IMR-90 (cell line): ENCODE measurements around the gene CAST. TPM values are rescaled to one million over a fixed set of nuclear protein-coding genes. Genes with fewer than 3 reads are reported as not detected.

Experiments used
- ATAC-seq: fragments of 200-7000 bp; cut with Tn5 transposase; 2 replicates; pipeline ENCODE4 v1.9.1; 2020; ENCODE audit warnings: low read depth, mild to moderate bottlenecking, moderate library complexity
- BruUV-seq: library from RNA; stranded (reverse); fragments of 400-500 nt; replicated peaks from 2 replicates; lab custom pipeline; 2021; lab: Mats Ljungman, UMichigan
- CTCF ChIA-PET: fragments of 300-600 bp; formaldehyde crosslinking; extraction: SDS; loops from one replicate; lab custom pipeline; 2021; ENCODE audit warnings: antibody characterized with exemption; lab: Yijun Ruan, JAX
- POLR2A ChIA-PET: fragments of 300-600 bp; sonication (Branson Sonifier 250); formaldehyde crosslinking; loops from one replicate; lab custom pipeline; 2022; ENCODE audit warnings: antibody characterized with exemption; ENCODE audit not compliant: unreplicated experiment; lab: Charles Lee
- DNase-seq: peaks from one replicate; pipeline ENCODE4 v3.0.0; 2013
- H2AFZ ChIP-seq: replicated peaks from 2 replicates; pipeline ENCODE3; 2013; ENCODE audit warnings: low read length, mild to moderate bottlenecking; ENCODE audit not compliant: poor library complexity
- H2AK5ac ChIP-seq: 2 replicates; pipeline ENCODE4 v1.6.1; 2013; ENCODE audit warnings: low read depth, low read length, inconsistent platforms
- H2AK9ac ChIP-seq: replicated peaks from 2 replicates; pipeline ENCODE3; 2013; ENCODE audit warnings: mild to moderate bottlenecking, low read depth, low read length, moderate library complexity; ENCODE audit not compliant: poor library complexity
- H2BK120ac ChIP-seq: 2 replicates; pipeline ENCODE4 v1.6.1; 2013; ENCODE audit warnings: low read depth, low read length, inconsistent platforms
- H2BK15ac ChIP-seq: 3 replicates; pipeline ENCODE4 v1.6.1; 2013; ENCODE audit warnings: low read depth, low read length, inconsistent platforms
- H2BK20ac ChIP-seq: 2 replicates; pipeline ENCODE4 v1.6.1; 2013; ENCODE audit warnings: low read depth, mild to moderate bottlenecking, inconsistent platforms, low read length, moderate library complexity
- H2BK5ac ChIP-seq: 2 replicates; pipeline ENCODE4 v1.6.1; 2013; ENCODE audit warnings: mild to moderate bottlenecking, low read depth, low read length, inconsistent platforms; ENCODE audit not compliant: poor library complexity, severe bottlenecking
- H3K14ac ChIP-seq: replicated peaks from 2 replicates; pipeline ENCODE4 v1.6.1; 2013; ENCODE audit warnings: low read depth, low read length, inconsistent platforms
- H3K18ac ChIP-seq: 2 replicates; pipeline ENCODE4 v1.6.1; 2013; ENCODE audit warnings: low read depth, low read length, control low read depth
- H3K23ac ChIP-seq: 2 replicates; pipeline ENCODE4 v1.6.1; 2013; ENCODE audit warnings: low read depth, low read length, inconsistent platforms
- H3K27ac ChIP-seq: 2 replicates; pipeline ENCODE4 v1.5.1; 2013; ENCODE audit warnings: mild to moderate bottlenecking, control low read depth, low read length; ENCODE audit not compliant: insufficient read depth
- H3K27me3 ChIP-seq: 2 replicates; pipeline ENCODE4 v1.6.1; 2013; ENCODE audit warnings: low read length; ENCODE audit not compliant: control insufficient read depth, insufficient read depth
- H3K36me3 ChIP-seq: 2 replicates; pipeline ENCODE4 v1.6.1; 2013; ENCODE audit warnings: low read length, mixed read lengths; ENCODE audit not compliant: control insufficient read depth, insufficient read depth
- H3K4ac ChIP-seq: 2 replicates; pipeline ENCODE4 v1.6.1; 2013; ENCODE audit warnings: low read depth, low read length, inconsistent platforms
- H3K4me1 ChIP-seq: 2 replicates; pipeline ENCODE4 v1.6.1; 2013; ENCODE audit warnings: low read length, mixed read lengths; ENCODE audit not compliant: control insufficient read depth, insufficient read depth
- H3K4me2 ChIP-seq: 2 replicates; pipeline ENCODE4 v1.6.1; 2013; ENCODE audit warnings: low read depth, mild to moderate bottlenecking, control low read depth, low read length, moderate library complexity
- H3K4me3 ChIP-seq: 2 replicates; pipeline ENCODE4 v1.5.1; 2013; ENCODE audit warnings: low read depth, mild to moderate bottlenecking, control low read depth, low read length, moderate library complexity; ENCODE audit not compliant: insufficient read depth
- H3K56ac ChIP-seq: 2 replicates; pipeline ENCODE4 v1.6.1; 2013; ENCODE audit warnings: low read length, inconsistent platforms; ENCODE audit not compliant: insufficient read depth; ENCODE audit errors: extremely low read depth
- H3K79me1 ChIP-seq, 2 experiments: 2 replicates each; pipeline ENCODE4 v1.6.1; 2013; ENCODE audit warnings: low read length in 2 of 2, inconsistent platforms in 1 of 2, low read depth in 1 of 2
- H3K9ac ChIP-seq: 2 replicates; pipeline ENCODE4 v1.6.1; 2013; ENCODE audit warnings: low read depth, low read length, control low read depth
- H3K9me1 ChIP-seq: 2 replicates; pipeline ENCODE4 v1.6.1; 2013; ENCODE audit warnings: low read length, inconsistent platforms; ENCODE audit not compliant: insufficient read depth
- H3K9me3 ChIP-seq: 2 replicates; pipeline ENCODE4 v1.6.1; 2013; ENCODE audit warnings: low read length; ENCODE audit not compliant: control insufficient read depth, insufficient read depth
- H4K20me1 ChIP-seq: 2 replicates; pipeline ENCODE4 v1.6.1; 2013; ENCODE audit warnings: low read length, inconsistent platforms; ENCODE audit not compliant: insufficient read depth
- H4K5ac ChIP-seq: 2 replicates; pipeline ENCODE4 v1.6.1; 2013; ENCODE audit warnings: mild to moderate bottlenecking, low read depth, low read length, control low read depth
- H4K8ac ChIP-seq, 2 experiments: 2 replicates each; pipeline ENCODE4 v1.6.1; 2013; ENCODE audit warnings: low read depth in 2 of 2, low read length in 2 of 2, control low read depth in 1 of 2, inconsistent platforms in 1 of 2
- H4K91ac ChIP-seq: 2 replicates; pipeline ENCODE4 v1.6.1; 2013; ENCODE audit warnings: low read depth, low read length, inconsistent platforms; ENCODE audit not compliant: insufficient read depth
- CEBPB ChIP-seq: IDR thresholded peaks from 2 replicates; pipeline ENCODE4 v1.6.1; 2012; ENCODE audit warnings: low read depth, low read length, improper control_type of control experiment
- MAZ ChIP-seq: IDR thresholded peaks from 2 replicates; pipeline ENCODE4 v1.6.1; 2012; ENCODE audit warnings: low read depth, mild to moderate bottlenecking, low read length, improper control_type of control experiment, moderate library complexity, borderline replicate concordance
- MXI1 ChIP-seq: IDR thresholded peaks from 2 replicates; pipeline ENCODE4 v1.6.1; 2012; ENCODE audit warnings: low read depth, mild to moderate bottlenecking, low read length, moderate library complexity, borderline replicate concordance
- POLR2A ChIP-seq: IDR thresholded peaks from 2 replicates; pipeline ENCODE4 v1.6.1; 2012; ENCODE audit warnings: mild to moderate bottlenecking, low read depth, low read length
- whole genome bisulfite sequencing, 2 experiments: methylation state at CpG; one replicate each; pipeline versions ENCODE4 v1.1.5 to v1.1.7; 2013; ENCODE audit warnings: missing lambda C conversion rate in 2 of 2; ENCODE audit not compliant: insufficient read length in 1 of 2; ENCODE audit errors: extremely low coverage in 2 of 2; 5-methylcytosine and 5-hydroxymethylcytosine counted together
- dilution Hi-C: fragments of 300-500 bp; cut with HindIII; formaldehyde crosslinking; loops from one replicate; pipeline ENCODE4 v1.14.3; 2018; ENCODE audit warnings: low sequenced_read_pairs; ENCODE audit not compliant: unreplicated experiment
- in situ Hi-C: fragments of 300-500 bp; cut with MboI; formaldehyde crosslinking; loops from 3 replicates; pipeline ENCODE4 v1.14.3; 2019; ENCODE audit warnings: low sequenced_read_pairs, inconsistent platforms, mixed read lengths
- intact Hi-C: fragments of 100-400 bp; cut with micrococcal nuclease; formaldehyde crosslinking; loops from 2 replicates; pipeline ENCODE4 v1.10.0; 2022
- polyA plus RNA-seq, 3 experiments: library from polyadenylated mRNA; depleted of rRNA; stranded (reverse); fragments of >200 nt; gene quantifications; 2 replicates each; pipeline ENCODE4 v1.2.3, GENCODE V29; 2012; ENCODE audit warnings: low replicate concordance in 1 of 3
- total RNA-seq: library from RNA; depleted of rRNA; stranded (reverse); fragments of >200 nt; gene quantifications from 2 replicates; pipeline ENCODE4 v1.2.3, GENCODE V29; 2012

Gene CAST
- total and polyA plus RNA-seq, 2 of the 4 experiments (the other 2 are of a cell fraction), result 91.3 to 128 TPM

- H3K9ac ChIP-seq, result no peak overlapping the region
- no peaks in the 10 kb centered on the region; the same call in 1 of the 2 replicates for H3K27me3 ChIP-seq
- intact Hi-C loops, result no loop called here
- no peak overlapping the region for H3K4me3 ChIP-seq
- H3K14ac ChIP-seq, result no peak overlapping the region
- H2BK120ac ChIP-seq, result no peak overlapping the region
- H2AK5ac ChIP-seq, result 0 out of 2 replicates have a peak overlapping the region, but pooled peaks have one; percentile 54
- no peak overlapping the region for H3K56ac ChIP-seq
- H3K18ac ChIP-seq, result no peak overlapping the region; the same call in 1 of the 2 replicates
- H3K36me3 ChIP-seq, result no peaks in the 10 kb centered on the region
- no peaks in the 10 kb centered on the region for H3K79me1 ChIP-seq
- BruUV-seq, result no TSS peak
- dilution Hi-C loops, result no loop called here
- H3K27ac ChIP-seq, result no peak overlapping the region
- TF ChIP-seq POLR2A, result no peak
- no peak for TF ChIP-seq MAZ
- peak; percentile 29; the same call in 1 of the 2 replicates for TF ChIP-seq CEBPB
- no peak for TF ChIP-seq MXI1
- no peak overlapping the region for H3K23ac ChIP-seq
- no peak overlapping the region for H2BK5ac ChIP-seq
- H3K4me1 ChIP-seq, result peaks cover 11% of the 10 kb centered on the region
- H4K20me1 ChIP-seq, result no peaks in the 10 kb centered on the region
- no peak overlapping the region for H2BK15ac ChIP-seq
- no peak overlapping the region for H4K8ac ChIP-seq
- peaks cover 8% of the 10 kb centered on the region for H3K9me1 ChIP-seq
- no peak overlapping the region for H2AFZ ChIP-seq
- no CpG with 5 or more reads among the region's 4 CpGs for WGBS, 2 experiments
- no peak overlapping the region for H3K4me2 ChIP-seq
- no peak overlapping the region for H4K5ac ChIP-seq
- peak; percentile 69 for DNase-seq
- H2AK9ac ChIP-seq, result no peak overlapping the region
- H3K9me3 ChIP-seq, result no peaks in the 10 kb centered on the region
- in situ Hi-C loops, result no loop called here
- H2BK20ac ChIP-seq, result no peak overlapping the region
- no peak overlapping the region for H3K4ac ChIP-seq
- H4K91ac ChIP-seq, result no peak overlapping the region
- POLR2A ChIA-PET, result no interaction called here
- ATAC-seq, result peak; percentile 51; the same call in 1 of the 2 replicates
- CTCF ChIA-PET, result no interaction called here
These were observed 13.6 kb upstream of the CAST start for GRCh38 chr5:96648593-96648992.
